C4-2B (cell line): Measurements from ENCODE around the gene IL27RA.

Experiments
- ZFX ChIP-seq: fragments of 450-650 bp; IDR thresholded peaks from 2 replicates; pipeline ENCODE4 v1.6.1; 2017
- TF ChIP-seq, protein P1 (sequence below): fragments of 450-650 bp; conservative IDR thresholded peaks from 2 replicates; pipeline ENCODE4 v1.5.1; 2017; ENCODE audit warnings: mild to moderate bottlenecking

DNA sequence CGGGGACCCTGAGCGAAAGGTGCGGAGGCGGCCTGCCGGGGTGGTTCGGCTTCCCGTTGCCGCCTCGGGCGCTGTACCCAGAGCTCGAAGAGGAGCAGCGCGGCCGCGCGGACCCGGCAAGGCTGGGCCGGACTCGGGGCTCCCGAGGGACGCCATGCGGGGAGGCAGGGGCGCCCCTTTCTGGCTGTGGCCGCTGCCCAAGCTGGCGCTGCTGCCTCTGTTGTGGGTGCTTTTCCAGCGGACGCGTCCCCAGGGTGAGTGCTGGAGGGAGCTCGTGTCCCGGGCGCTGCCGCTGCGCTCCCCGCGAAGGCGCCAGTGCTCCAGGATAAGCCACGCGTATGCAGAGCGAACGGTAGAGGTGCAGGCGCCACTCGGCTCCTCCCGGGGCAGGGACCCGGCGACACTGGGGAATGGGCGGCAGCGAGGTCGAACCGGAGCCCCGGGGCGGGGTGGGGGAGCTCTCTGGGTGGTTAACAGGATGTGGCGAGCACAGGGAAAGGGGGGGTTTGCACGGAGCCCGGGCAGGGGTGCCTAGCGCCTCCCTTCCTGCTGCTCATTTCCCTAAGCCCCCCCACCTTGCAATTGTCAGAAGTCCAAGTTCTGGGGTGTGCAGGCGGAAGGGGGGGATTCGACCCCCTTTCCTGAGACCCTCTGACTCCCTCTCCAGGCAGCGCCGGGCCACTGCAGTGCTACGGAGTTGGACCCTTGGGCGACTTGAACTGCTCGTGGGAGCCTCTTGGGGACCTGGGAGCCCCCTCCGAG lies at the start of gene IL27RA:
- TF ChIP-seq, protein P1, sequence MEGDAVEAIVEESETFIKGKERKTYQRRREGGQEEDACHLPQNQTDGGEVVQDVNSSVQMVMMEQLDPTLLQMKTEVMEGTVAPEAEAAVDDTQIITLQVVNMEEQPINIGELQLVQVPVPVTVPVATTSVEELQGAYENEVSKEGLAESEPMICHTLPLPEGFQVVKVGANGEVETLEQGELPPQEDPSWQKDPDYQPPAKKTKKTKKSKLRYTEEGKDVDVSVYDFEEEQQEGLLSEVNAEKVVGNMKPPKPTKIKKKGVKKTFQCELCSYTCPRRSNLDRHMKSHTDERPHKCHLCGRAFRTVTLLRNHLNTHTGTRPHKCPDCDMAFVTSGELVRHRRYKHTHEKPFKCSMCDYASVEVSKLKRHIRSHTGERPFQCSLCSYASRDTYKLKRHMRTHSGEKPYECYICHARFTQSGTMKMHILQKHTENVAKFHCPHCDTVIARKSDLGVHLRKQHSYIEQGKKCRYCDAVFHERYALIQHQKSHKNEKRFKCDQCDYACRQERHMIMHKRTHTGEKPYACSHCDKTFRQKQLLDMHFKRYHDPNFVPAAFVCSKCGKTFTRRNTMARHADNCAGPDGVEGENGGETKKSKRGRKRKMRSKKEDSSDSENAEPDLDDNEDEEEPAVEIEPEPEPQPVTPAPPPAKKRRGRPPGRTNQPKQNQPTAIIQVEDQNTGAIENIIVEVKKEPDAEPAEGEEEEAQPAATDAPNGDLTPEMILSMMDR = peak; percentile 53
- TF ChIP-seq ZFX = no peak
